KBM-7 (cell line): Measurements from ENCODE around the gene UBL4A.

Experiments
- DNase-seq: peaks from one replicate; pipeline ENCODE4 v3.0.0-alpha.2; 2015
- in situ Hi-C: fragments of 300-500 bp; cut with MboI; formaldehyde crosslinking; loops from 2 replicates; pipeline ENCODE4 v1.14.3; 2020; ENCODE audit warnings: low sequenced_read_pairs, low pct_unique_long_range_greater_than_20kb, mixed read lengths

The UBL4A gene

GRCh38 chrX:154444755-154445246 is 41.6 kb downstream of the UBL4A start:
- in situ Hi-C loops, result no loop called here
- no peak for DNase-seq

GRCh38 chrX:154443992-154444754 is 42.2 kb downstream of the UBL4A start, which contains the start of gene FAM50A:
Gene FAM50A, plus strand, starts transcription at chrX:154444141. Its CDS starts 95 bp downstream, at chrX:154444236.
- in situ Hi-C loops, result no loop called here

GRCh38 chrX:154443479-154443910 is 42.9 kb downstream of the UBL4A start:
- in situ Hi-C loops, result no loop called here
- no peak for DNase-seq

More at GRCh38 chrX:154443992-154444754, 42.2 kb downstream of the UBL4A start, which contains the start of gene FAM50A:
- DNase-seq, result no peak

GRCh38 chrX:154441984-154442707 is 44.3 kb downstream of the UBL4A start:
- in situ Hi-C loops, result no loop called here
- DNase-seq, result no peak

GRCh38 chrX:154441564-154441963 is 44.9 kb downstream of the UBL4A start:
- in situ Hi-C loops, result no loop called here
- no peak for DNase-seq

- in situ Hi-C loops, result no loop called here
- DNase-seq, result no peak
These were observed 45.6 kb downstream of the UBL4A start for GRCh38 chrX:154440623-154441357.

GRCh38 chrX:154439841-154440240 is 46.6 kb downstream of the UBL4A start:
- no peak for DNase-seq
- in situ Hi-C loops, result no loop called here

- DNase-seq, result no peak
- in situ Hi-C loops, result no loop called here
These were observed 48.2 kb downstream of the UBL4A start for GRCh38 chrX:154437971-154438893.

- in situ Hi-C loops, result no loop called here
- no peak for DNase-seq
These were observed 49.2 kb downstream of the UBL4A start, which contains the start of gene GDI1 for GRCh38 chrX:154436983-154437752. Gene GDI1, plus strand, starts transcription at chrX:154437154. Its CDS starts 101 bp downstream, at chrX:154437255.

GRCh38 chrX:154436374-154436982 is 49.9 kb downstream of the UBL4A start:
- in situ Hi-C loops, result no loop called here
- DNase-seq, result no peak

- no peak for DNase-seq
- in situ Hi-C loops, result no loop called here
These were observed 51.2 kb downstream of the UBL4A start for GRCh38 chrX:154435171-154435733.

- DNase-seq, result no peak
- in situ Hi-C loops, result no loop called here
These were observed 51.8 kb downstream of the UBL4A start for GRCh38 chrX:154434394-154435168.
